ENCODE measurements around the gene RNF144B. TPM values are rescaled to one million over a fixed set of nuclear protein-coding genes. Genes with fewer than 3 reads are reported as not detected.

RNF144B gene
- total RNA-seq, 4 donors from 2014 or later, result 8.4 to 47.0 (median 31.9) TPM

- Histone ChIP-seq H3K4me3 (no peak overlapping the region), H3K4me1 (peaks cover 3 to 6% of the 10 kb centered on the region in 2 donors), H3K9me3 (no peaks in the 10 kb centered on the region), H3K27ac (peak overlapping the region in 1 of 4 donors; percentile 32), H3K27me3 (no peaks in the 10 kb centered on the region), H3K36me3 (no peaks in the 10 kb centered on the region)
- in situ Hi-C loops (cut with MboI; ENCODE audit: low sequenced_read_pairs in 4 of 4) (loop anchor here in 1 of 4 donors (5.0 kb wide), 1 partner anchor 164 kb away; no protein-coding TSS in a partner anchor), intact Hi-C loops (cut with DNase I; ENCODE audit: low total_unique reads) (loop anchor here (5.0 kb wide), 2 partner anchors 159 to 239 kb away; partner anchors contain the start of gene DEK)
- ATAC-seq (no peak), DNase-seq (no peak)
- TF ChIP-seq CTCF (IDR thresholded peaks at IDR 0.05 in 4 of 5, conservative IDR thresholded peaks at IDR 0.05 in 1 of 5), result no peak
- no peak for TF ChIP-seq POLR2A (IDR thresholded peaks at IDR 0.05)
Observed at GRCh38 chr6:18500921-18501662, 113.9 kb downstream of the RNF144B start.

- Histone ChIP-seq H3K4me1 (peaks cover 3 to 6% of the 10 kb centered on the region in 2 donors), H3K4me3 (no peak overlapping the region), H3K9me3 (no peaks in the 10 kb centered on the region), H3K36me3 (no peaks in the 10 kb centered on the region), H3K27ac (peak overlapping the region in 1 of 4 donors; percentile 32), H3K27me3 (no peaks in the 10 kb centered on the region)
- intact Hi-C loops (cut with DNase I; ENCODE audit: low total_unique reads) (loop anchor here (5.0 kb wide), 2 partner anchors 159 to 239 kb away; partner anchors contain the start of gene DEK), in situ Hi-C loops (cut with MboI; ENCODE audit: low sequenced_read_pairs in 4 of 4) (loop anchor here in 1 of 4 donors (5.0 kb wide), 1 partner anchor 164 kb away; no protein-coding TSS in a partner anchor)
- DNase-seq (peak; percentile 31 to 53), ATAC-seq (no peak)
- TF ChIP-seq CTCF (IDR thresholded peaks at IDR 0.05 in 4 of 5, conservative IDR thresholded peaks at IDR 0.05 in 1 of 5) (no peak), POLR2A (IDR thresholded peaks at IDR 0.05) (peak; percentile 20 to 22)
Observed at GRCh38 chr6:18501663-18502013, 114.5 kb downstream of the RNF144B start.

GRCh38 chr6:18503206-18503592, 116.0 kb downstream of the RNF144B start:
- no peaks in the 10 kb centered on the region for H3K27me3 ChIP-seq
- no peak for ATAC-seq
- intact Hi-C loops (cut with DNase I; ENCODE audit: low total_unique reads) (loop anchor here (1.0 to 5.0 kb wide), 3 partner anchors 161 to 241 kb away; partner anchors contain the start of gene DEK), in situ Hi-C loops (cut with MboI; ENCODE audit: low sequenced_read_pairs in 4 of 4) (loop anchor here in 1 of 4 donors (5.0 kb wide), 1 partner anchor 166 kb away; no protein-coding TSS in a partner anchor)
- no peaks in the 10 kb centered on the region for H3K36me3 ChIP-seq
- H3K4me3 ChIP-seq, result peak overlapping the region in 2 of 4 donors; percentile 37 to 78
- no peaks in the 10 kb centered on the region for H3K9me3 ChIP-seq
- DNase-seq, result no peak
- peaks cover 3 to 6% of the 10 kb centered on the region in 2 donors for H3K4me1 ChIP-seq
- TF ChIP-seq POLR2A (IDR thresholded peaks at IDR 0.05) (no peak), CTCF (IDR thresholded peaks at IDR 0.05 in 4 of 5, conservative IDR thresholded peaks at IDR 0.05 in 1 of 5) (no peak)
- H3K27ac ChIP-seq, result peak overlapping the region; percentile 69 to 86 (median 73)

GRCh38 chr6:18503593-18504231, 116.6 kb downstream of the RNF144B start:
- intact Hi-C loops (cut with DNase I; ENCODE audit: low total_unique reads), result loop anchor here (1.0 to 5.0 kb wide), 3 partner anchors 161 to 241 kb away; partner anchors contain the start of gene DEK
- in situ Hi-C loops (cut with MboI; ENCODE audit: low sequenced_read_pairs in 4 of 4), result loop anchor here in 1 of 4 donors (5.0 kb wide), 1 partner anchor 166 kb away; no protein-coding TSS in a partner anchor
- DNase-seq (peak; percentile 49 to 64), ATAC-seq (peak; percentile 87 to 95)
- Histone ChIP-seq H3K9me3 (no peaks in the 10 kb centered on the region), H3K27ac (peak overlapping the region; percentile 69 to 86 (median 73)), H3K4me1 (peaks cover 3 to 6% of the 10 kb centered on the region in 2 donors), H3K4me3 (peak overlapping the region; percentile 37 to 78 (median 52)), H3K36me3 (no peaks in the 10 kb centered on the region), H3K27me3 (no peaks in the 10 kb centered on the region)
- TF ChIP-seq POLR2A (IDR thresholded peaks at IDR 0.05) (no peak), CTCF (IDR thresholded peaks at IDR 0.05 in 4 of 5, conservative IDR thresholded peaks at IDR 0.05 in 1 of 5) (peak; percentile 86 to 94 (median 91))
